WTC11 (cell line): ENCODE measurements around the gene CNTFR. TPM values are rescaled to one million over a fixed set of nuclear protein-coding genes. Genes with fewer than 3 reads are reported as not detected.

Experiments
- ATAC-seq: fragments of 200-7000 bp; cut with Tn5 transposase; 2 replicates; pipeline ENCODE4 v1.10.0; 2021; ENCODE audit warnings: mild to moderate bottlenecking, moderate library complexity
- CTCF ChIA-PET: fragments of 300-600 bp; sonication (Branson Sonifier 250); formaldehyde crosslinking; loops from one replicate; lab custom pipeline; 2021; ENCODE audit warnings: antibody characterized with exemption; lab: Charles Lee
- POLR2A ChIA-PET: fragments of 350-600 bp; sonication (Branson Sonifier 250); formaldehyde crosslinking; loops from one replicate; lab custom pipeline; 2021; ENCODE audit warnings: antibody characterized with exemption; lab: Charles Lee
- DNase-seq: peaks from one replicate; pipeline ENCODE4 v3.0.0; 2021; ENCODE audit warnings: low spot score
- H3K27ac Mint-ChIP-seq: 2 replicates; pipeline ENCODE4 v1.8.0; 2021; ENCODE audit warnings: mixed read lengths
- H3K27me3 Mint-ChIP-seq: 2 replicates; pipeline ENCODE4 v1.8.0; 2021; ENCODE audit warnings: low read depth, mild to moderate bottlenecking, moderate library complexity, mixed read lengths
- H3K36me3 Mint-ChIP-seq: 2 replicates; pipeline ENCODE4 v1.8.0; 2021; ENCODE audit warnings: mixed read lengths
- H3K4me1 Mint-ChIP-seq: 2 replicates; pipeline ENCODE4 v1.8.0; 2022; ENCODE audit warnings: mixed read lengths
- H3K4me3 Mint-ChIP-seq: 2 replicates; pipeline ENCODE4 v1.8.0; 2021; ENCODE audit warnings: mild to moderate bottlenecking, moderate library complexity, mixed read lengths
- H3K9me3 Mint-ChIP-seq: 2 replicates; pipeline ENCODE4 v1.8.0; 2021; ENCODE audit warnings: mixed read lengths
- ATF1 ChIP-seq: sonication (generic); formaldehyde crosslinking; IDR thresholded peaks from 2 replicates; pipeline ENCODE4 v1.8.1; 2023; ENCODE audit warnings: mild to moderate bottlenecking, moderate library complexity, missing genetic modification reagents
- CBFB ChIP-seq: sonication (generic); formaldehyde crosslinking; IDR thresholded peaks from 2 replicates; pipeline ENCODE4 v1.8.1; 2022; ENCODE audit warnings: mild to moderate bottlenecking, low read depth, missing genetic modification reagents
- ELF4 ChIP-seq: sonication (generic); formaldehyde crosslinking; IDR thresholded peaks from 2 replicates; pipeline ENCODE4 v1.8.1; 2022; ENCODE audit warnings: low read depth, mild to moderate bottlenecking, moderate library complexity, missing genetic modification reagents
- EMX1 ChIP-seq: fragments of 250-450 bp; sonication (Bioruptor Pico); IDR thresholded peaks from 2 replicates; pipeline ENCODE4 v1.8.0; 2021; ENCODE audit warnings: mild to moderate bottlenecking
- IRF2 ChIP-seq: sonication (generic); formaldehyde crosslinking; IDR thresholded peaks from 2 replicates; pipeline ENCODE4 v1.8.0; 2022; ENCODE audit warnings: low read depth, missing genetic modification reagents, borderline replicate concordance
- OVOL2 ChIP-seq: fragments of 250-450 bp; sonication (Bioruptor Pico); IDR thresholded peaks from 2 replicates; pipeline ENCODE4 v1.9.0; 2021; ENCODE audit warnings: mild to moderate bottlenecking, borderline replicate concordance
- RELA ChIP-seq: sonication (generic); formaldehyde crosslinking; IDR thresholded peaks from 2 replicates; pipeline ENCODE4 v1.8.1; 2022; ENCODE audit warnings: missing genetic modification reagents, mild to moderate bottlenecking, borderline replicate concordance
- SOX15 ChIP-seq: fragments of 250-450 bp; sonication (Bioruptor Pico); IDR thresholded peaks from 2 replicates; pipeline ENCODE4 v1.9.0; 2021; ENCODE audit warnings: mild to moderate bottlenecking
- TP53 ChIP-seq: sonication (generic); formaldehyde crosslinking; IDR thresholded peaks from 2 replicates; pipeline ENCODE4 v1.8.1; 2023; ENCODE audit warnings: mild to moderate bottlenecking, missing genetic modification reagents
- ZNF138 ChIP-seq: sonication (generic); formaldehyde crosslinking; conservative IDR thresholded peaks from 2 replicates; pipeline ENCODE4 v1.8.1; 2022; ENCODE audit warnings: mild to moderate bottlenecking, moderate library complexity, missing genetic modification reagents
- ZNF232 ChIP-seq: sonication (generic); formaldehyde crosslinking; IDR thresholded peaks from 2 replicates; pipeline ENCODE4 v1.8.0; 2022; ENCODE audit warnings: mild to moderate bottlenecking, missing genetic modification reagents
- ZNF281 ChIP-seq: sonication (generic); formaldehyde crosslinking; IDR thresholded peaks from 2 replicates; pipeline ENCODE4 v1.8.0; 2023; ENCODE audit warnings: mild to moderate bottlenecking, missing genetic modification reagents
- ZNF396 ChIP-seq: fragments of 250-450 bp; sonication (Bioruptor Pico); IDR thresholded peaks from 2 replicates; pipeline ENCODE4 v1.8.0; 2021; ENCODE audit warnings: mild to moderate bottlenecking, moderate library complexity, borderline replicate concordance
- total RNA-seq: library from RNA; stranded (reverse); gene quantifications from 3 replicates; pipeline ENCODE4 v1.2.3, GENCODE V29; 2021
- TF ChIP-seq, protein P1 (sequence below): sonication (generic); formaldehyde crosslinking; IDR thresholded peaks from 2 replicates; pipeline ENCODE4 v1.8.1; 2022; ENCODE audit warnings: mild to moderate bottlenecking, moderate library complexity, missing genetic modification reagents
- TF ChIP-seq, protein P2 (sequence below): fragments of 250-450 bp; sonication (Bioruptor Pico); IDR thresholded peaks from 2 replicates; pipeline ENCODE4 v1.9.0; 2021; ENCODE audit warnings: mild to moderate bottlenecking
- TF ChIP-seq, protein P3 (sequence below): sonication (generic); formaldehyde crosslinking; IDR thresholded peaks from 2 replicates; pipeline ENCODE4 v1.8.1; 2023; ENCODE audit warnings: mild to moderate bottlenecking, missing genetic modification reagents
- TF ChIP-seq, protein P4 (sequence below): sonication (generic); formaldehyde crosslinking; IDR thresholded peaks from 2 replicates; pipeline ENCODE4 v1.8.0; 2022; ENCODE audit warnings: missing genetic modification reagents
- TF ChIP-seq, protein P5 (sequence below): sonication (generic); formaldehyde crosslinking; IDR thresholded peaks from 2 replicates; pipeline ENCODE4 v1.8.1; 2023; ENCODE audit warnings: mild to moderate bottlenecking, missing genetic modification reagents, borderline replicate concordance

The CNTFR gene
- total RNA-seq, 1 experiment from 2014 or later: 18.0 TPM

DNA sequence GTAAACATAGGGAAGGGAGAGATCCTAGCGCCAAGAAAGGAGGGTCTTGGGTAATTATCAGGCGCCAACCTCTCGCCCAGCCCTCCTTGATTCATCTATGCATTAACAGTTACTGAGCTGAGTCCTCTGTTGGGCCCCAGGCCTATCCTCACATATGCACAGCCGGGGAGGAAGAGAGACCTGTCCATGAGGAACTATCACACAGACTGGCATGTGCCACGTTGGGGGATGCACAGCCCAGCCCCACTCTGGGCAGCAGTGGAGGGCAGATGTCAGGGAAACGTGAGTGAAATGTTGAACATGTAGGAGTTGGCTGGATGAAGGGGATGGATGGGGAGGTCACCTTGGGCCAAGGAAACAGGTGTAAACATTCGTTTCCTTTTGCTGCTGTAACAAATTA lies 48.0 kb downstream of the CNTFR start:
- TF ChIP-seq ELF4 (CRISPR knock-in tag) (no peak), ZNF281 (no peak), ZNF396 (CRISPR knock-in tag) (no peak), OVOL2 (CRISPR knock-in tag) (no peak), ZNF232 (CRISPR knock-in tag) (no peak), RELA (CRISPR knock-in tag) (no peak), CBFB (CRISPR knock-in tag) (no peak), EMX1 (CRISPR knock-in tag) (no peak)
- TF ChIP-seq, protein P1, sequence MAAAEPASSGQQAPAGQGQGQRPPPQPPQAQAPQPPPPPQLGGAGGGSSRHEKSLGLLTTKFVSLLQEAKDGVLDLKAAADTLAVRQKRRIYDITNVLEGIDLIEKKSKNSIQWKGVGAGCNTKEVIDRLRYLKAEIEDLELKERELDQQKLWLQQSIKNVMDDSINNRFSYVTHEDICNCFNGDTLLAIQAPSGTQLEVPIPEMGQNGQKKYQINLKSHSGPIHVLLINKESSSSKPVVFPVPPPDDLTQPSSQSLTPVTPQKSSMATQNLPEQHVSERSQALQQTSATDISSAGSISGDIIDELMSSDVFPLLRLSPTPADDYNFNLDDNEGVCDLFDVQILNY: no peak
- TF ChIP-seq, protein P2, sequence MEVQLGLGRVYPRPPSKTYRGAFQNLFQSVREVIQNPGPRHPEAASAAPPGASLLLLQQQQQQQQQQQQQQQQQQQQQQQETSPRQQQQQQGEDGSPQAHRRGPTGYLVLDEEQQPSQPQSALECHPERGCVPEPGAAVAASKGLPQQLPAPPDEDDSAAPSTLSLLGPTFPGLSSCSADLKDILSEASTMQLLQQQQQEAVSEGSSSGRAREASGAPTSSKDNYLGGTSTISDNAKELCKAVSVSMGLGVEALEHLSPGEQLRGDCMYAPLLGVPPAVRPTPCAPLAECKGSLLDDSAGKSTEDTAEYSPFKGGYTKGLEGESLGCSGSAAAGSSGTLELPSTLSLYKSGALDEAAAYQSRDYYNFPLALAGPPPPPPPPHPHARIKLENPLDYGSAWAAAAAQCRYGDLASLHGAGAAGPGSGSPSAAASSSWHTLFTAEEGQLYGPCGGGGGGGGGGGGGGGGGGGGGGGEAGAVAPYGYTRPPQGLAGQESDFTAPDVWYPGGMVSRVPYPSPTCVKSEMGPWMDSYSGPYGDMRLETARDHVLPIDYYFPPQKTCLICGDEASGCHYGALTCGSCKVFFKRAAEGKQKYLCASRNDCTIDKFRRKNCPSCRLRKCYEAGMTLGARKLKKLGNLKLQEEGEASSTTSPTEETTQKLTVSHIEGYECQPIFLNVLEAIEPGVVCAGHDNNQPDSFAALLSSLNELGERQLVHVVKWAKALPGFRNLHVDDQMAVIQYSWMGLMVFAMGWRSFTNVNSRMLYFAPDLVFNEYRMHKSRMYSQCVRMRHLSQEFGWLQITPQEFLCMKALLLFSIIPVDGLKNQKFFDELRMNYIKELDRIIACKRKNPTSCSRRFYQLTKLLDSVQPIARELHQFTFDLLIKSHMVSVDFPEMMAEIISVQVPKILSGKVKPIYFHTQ (CRISPR knock-in tag): no peak
- H3K27ac Mint-ChIP-seq: no peak overlapping the region
- peaks cover 5% of the 10 kb centered on the region for H3K4me1 Mint-ChIP-seq
- H3K36me3 Mint-ChIP-seq: no peaks in the 10 kb centered on the region
- H3K4me3 Mint-ChIP-seq: no peak overlapping the region
- POLR2A ChIA-PET: no interaction called here
- DNase-seq (no peak), ATAC-seq (no peak)
- H3K27me3 Mint-ChIP-seq: peaks cover 3% of the 10 kb centered on the region; the same call in 1 of the 2 replicates
- H3K9me3 Mint-ChIP-seq: peaks cover 6% of the 10 kb centered on the region
- CTCF ChIA-PET: interaction anchor here (0.9 kb wide), 1 partner anchor 62 kb away, joined by 4 read pairs; no protein-coding TSS in a partner anchor

DNA sequence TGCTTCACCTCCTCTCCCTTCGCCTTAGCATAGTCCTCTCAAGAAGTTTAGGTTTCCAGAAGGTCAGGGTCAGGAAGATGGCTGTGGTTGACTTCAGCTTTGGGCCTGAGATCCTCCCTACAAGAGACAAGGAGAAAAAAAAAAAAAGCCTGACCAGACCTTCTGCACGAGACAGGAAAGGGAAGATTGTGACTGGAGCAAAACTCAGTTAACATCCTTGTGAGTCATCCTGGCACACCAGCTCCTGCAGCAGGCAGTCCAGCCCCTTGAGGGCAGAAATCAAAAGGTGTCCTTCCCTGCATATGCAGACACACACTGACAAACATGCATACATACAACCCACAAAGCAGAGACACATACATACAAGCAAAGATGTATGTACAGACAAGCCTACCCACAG lies 48.7 kb downstream of the CNTFR start:
- no peak for ATAC-seq
- H3K36me3 Mint-ChIP-seq: no peaks in the 10 kb centered on the region
- H3K9me3 Mint-ChIP-seq: peaks cover 6% of the 10 kb centered on the region
- H3K4me3 Mint-ChIP-seq: no peak overlapping the region
- no peak overlapping the region for H3K27ac Mint-ChIP-seq
- ChIA-PET POLR2A (no interaction called here), CTCF (interaction anchor here (2.2 kb wide), 1 partner anchor 137 kb away, joined by 6 read pairs; no protein-coding TSS in a partner anchor)
- peaks cover 5% of the 10 kb centered on the region for H3K4me1 Mint-ChIP-seq
- DNase-seq: no peak
- H3K27me3 Mint-ChIP-seq: peaks cover 3% of the 10 kb centered on the region; the same call in 1 of the 2 replicates
- no peak for TF ChIP-seq IRF2 (CRISPR knock-in tag)
- no peak for TF ChIP-seq TP53 (CRISPR knock-in tag)
- TF ChIP-seq, protein P3, sequence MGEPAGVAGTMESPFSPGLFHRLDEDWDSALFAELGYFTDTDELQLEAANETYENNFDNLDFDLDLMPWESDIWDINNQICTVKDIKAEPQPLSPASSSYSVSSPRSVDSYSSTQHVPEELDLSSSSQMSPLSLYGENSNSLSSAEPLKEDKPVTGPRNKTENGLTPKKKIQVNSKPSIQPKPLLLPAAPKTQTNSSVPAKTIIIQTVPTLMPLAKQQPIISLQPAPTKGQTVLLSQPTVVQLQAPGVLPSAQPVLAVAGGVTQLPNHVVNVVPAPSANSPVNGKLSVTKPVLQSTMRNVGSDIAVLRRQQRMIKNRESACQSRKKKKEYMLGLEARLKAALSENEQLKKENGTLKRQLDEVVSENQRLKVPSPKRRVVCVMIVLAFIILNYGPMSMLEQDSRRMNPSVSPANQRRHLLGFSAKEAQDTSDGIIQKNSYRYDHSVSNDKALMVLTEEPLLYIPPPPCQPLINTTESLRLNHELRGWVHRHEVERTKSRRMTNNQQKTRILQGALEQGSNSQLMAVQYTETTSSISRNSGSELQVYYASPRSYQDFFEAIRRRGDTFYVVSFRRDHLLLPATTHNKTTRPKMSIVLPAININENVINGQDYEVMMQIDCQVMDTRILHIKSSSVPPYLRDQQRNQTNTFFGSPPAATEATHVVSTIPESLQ (CRISPR knock-in tag): no peak
- no peak for TF ChIP-seq SOX15 (CRISPR knock-in tag)
- TF ChIP-seq, protein P4, sequence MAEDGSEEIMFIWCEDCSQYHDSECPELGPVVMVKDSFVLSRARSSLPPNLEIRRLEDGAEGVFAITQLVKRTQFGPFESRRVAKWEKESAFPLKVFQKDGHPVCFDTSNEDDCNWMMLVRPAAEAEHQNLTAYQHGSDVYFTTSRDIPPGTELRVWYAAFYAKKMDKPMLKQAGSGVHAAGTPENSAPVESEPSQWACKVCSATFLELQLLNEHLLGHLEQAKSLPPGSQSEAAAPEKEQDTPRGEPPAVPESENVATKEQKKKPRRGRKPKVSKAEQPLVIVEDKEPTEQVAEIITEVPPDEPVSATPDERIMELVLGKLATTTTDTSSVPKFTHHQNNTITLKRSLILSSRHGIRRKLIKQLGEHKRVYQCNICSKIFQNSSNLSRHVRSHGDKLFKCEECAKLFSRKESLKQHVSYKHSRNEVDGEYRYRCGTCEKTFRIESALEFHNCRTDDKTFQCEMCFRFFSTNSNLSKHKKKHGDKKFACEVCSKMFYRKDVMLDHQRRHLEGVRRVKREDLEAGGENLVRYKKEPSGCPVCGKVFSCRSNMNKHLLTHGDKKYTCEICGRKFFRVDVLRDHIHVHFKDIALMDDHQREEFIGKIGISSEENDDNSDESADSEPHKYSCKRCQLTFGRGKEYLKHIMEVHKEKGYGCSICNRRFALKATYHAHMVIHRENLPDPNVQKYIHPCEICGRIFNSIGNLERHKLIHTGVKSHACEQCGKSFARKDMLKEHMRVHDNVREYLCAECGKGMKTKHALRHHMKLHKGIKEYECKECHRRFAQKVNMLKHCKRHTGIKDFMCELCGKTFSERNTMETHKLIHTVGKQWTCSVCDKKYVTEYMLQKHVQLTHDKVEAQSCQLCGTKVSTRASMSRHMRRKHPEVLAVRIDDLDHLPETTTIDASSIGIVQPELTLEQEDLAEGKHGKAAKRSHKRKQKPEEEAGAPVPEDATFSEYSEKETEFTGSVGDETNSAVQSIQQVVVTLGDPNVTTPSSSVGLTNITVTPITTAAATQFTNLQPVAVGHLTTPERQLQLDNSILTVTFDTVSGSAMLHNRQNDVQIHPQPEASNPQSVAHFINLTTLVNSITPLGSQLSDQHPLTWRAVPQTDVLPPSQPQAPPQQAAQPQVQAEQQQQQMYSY (CRISPR knock-in tag): no peak
- TF ChIP-seq, protein P1: no peak
- TF ChIP-seq ZNF138 (CRISPR knock-in tag): no peak
- TF ChIP-seq, protein P5, sequence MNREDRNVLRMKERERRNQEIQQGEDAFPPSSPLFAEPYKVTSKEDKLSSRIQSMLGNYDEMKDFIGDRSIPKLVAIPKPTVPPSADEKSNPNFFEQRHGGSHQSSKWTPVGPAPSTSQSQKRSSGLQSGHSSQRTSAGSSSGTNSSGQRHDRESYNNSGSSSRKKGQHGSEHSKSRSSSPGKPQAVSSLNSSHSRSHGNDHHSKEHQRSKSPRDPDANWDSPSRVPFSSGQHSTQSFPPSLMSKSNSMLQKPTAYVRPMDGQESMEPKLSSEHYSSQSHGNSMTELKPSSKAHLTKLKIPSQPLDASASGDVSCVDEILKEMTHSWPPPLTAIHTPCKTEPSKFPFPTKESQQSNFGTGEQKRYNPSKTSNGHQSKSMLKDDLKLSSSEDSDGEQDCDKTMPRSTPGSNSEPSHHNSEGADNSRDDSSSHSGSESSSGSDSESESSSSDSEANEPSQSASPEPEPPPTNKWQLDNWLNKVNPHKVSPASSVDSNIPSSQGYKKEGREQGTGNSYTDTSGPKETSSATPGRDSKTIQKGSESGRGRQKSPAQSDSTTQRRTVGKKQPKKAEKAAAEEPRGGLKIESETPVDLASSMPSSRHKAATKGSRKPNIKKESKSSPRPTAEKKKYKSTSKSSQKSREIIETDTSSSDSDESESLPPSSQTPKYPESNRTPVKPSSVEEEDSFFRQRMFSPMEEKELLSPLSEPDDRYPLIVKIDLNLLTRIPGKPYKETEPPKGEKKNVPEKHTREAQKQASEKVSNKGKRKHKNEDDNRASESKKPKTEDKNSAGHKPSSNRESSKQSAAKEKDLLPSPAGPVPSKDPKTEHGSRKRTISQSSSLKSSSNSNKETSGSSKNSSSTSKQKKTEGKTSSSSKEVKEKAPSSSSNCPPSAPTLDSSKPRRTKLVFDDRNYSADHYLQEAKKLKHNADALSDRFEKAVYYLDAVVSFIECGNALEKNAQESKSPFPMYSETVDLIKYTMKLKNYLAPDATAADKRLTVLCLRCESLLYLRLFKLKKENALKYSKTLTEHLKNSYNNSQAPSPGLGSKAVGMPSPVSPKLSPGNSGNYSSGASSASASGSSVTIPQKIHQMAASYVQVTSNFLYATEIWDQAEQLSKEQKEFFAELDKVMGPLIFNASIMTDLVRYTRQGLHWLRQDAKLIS (CRISPR knock-in tag): no peak
- TF ChIP-seq ATF1 (CRISPR knock-in tag): no peak
